Activated CD4-positive, alpha-beta T cell treated with anti-CD3 and anti-CD28 coated beads for 36 hours (primary cell): ENCODE results near the gene CMSS1. TPM values are rescaled to one million over a fixed set of nuclear protein-coding genes. Genes with fewer than 3 reads are reported as not detected.

Experiments
- ATAC-seq: fragments of 200-7000 bp; cut with Tn5 transposase; one replicate; pipeline ENCODE4 v1.10.0; 2021; ENCODE audit warnings: mild to moderate bottlenecking, moderate library complexity
- CTCF ChIA-PET: fragments of 350-600 bp; sonication (Branson Sonifier 250); formaldehyde crosslinking; loops from one replicate; lab custom pipeline; 2021; ENCODE audit warnings: antibody characterized with exemption; lab: Charles Lee
- POLR2A ChIA-PET: fragments of 350-600 bp; sonication (Branson Sonifier 250); formaldehyde crosslinking; loops from one replicate; lab custom pipeline; 2021; ENCODE audit warnings: antibody characterized with exemption, inconsistent platforms; lab: Charles Lee
- DNase-seq: peaks from one replicate; pipeline ENCODE4 v3.0.0-alpha.2; 2020
- H3K27ac Mint-ChIP-seq: one replicate; pipeline ENCODE4 v1.8.0; 2021; ENCODE audit warnings: mixed read lengths
- H3K27me3 Mint-ChIP-seq: one replicate; pipeline ENCODE4 v1.8.0; 2021; ENCODE audit warnings: mixed read lengths
- H3K36me3 Mint-ChIP-seq: one replicate; pipeline ENCODE4 v1.8.0; 2021; ENCODE audit warnings: low read depth, mixed read lengths
- H3K4me1 Mint-ChIP-seq: one replicate; pipeline ENCODE4 v1.8.0; 2021; ENCODE audit warnings: mixed read lengths
- H3K4me3 Mint-ChIP-seq: one replicate; pipeline ENCODE4 v1.8.0; 2021; ENCODE audit warnings: mild to moderate bottlenecking, moderate library complexity, mixed read lengths
- H3K9me3 Mint-ChIP-seq: one replicate; pipeline ENCODE4 v1.8.0; 2021; ENCODE audit warnings: low read depth, mixed read lengths
- intact Hi-C, 2 experiments: fragments of 100-400 bp; cut with DNase I in 1 of 2; cut with micrococcal nuclease in 1 of 2; formaldehyde crosslinking; loops; one replicate each; pipeline versions ENCODE4 v1.14.2 to v1.15.1; 2022 to 2024; cut with DNase I, micrococcal nuclease
- total RNA-seq, 2 experiments: library from RNA; stranded (reverse); gene quantifications; one replicate each; pipeline ENCODE4 v1.2.3, GENCODE V29; 2021

CMSS1 gene
- total RNA-seq, 2 experiments from 2014 or later: 94.0 to 96.3 TPM

DNA sequence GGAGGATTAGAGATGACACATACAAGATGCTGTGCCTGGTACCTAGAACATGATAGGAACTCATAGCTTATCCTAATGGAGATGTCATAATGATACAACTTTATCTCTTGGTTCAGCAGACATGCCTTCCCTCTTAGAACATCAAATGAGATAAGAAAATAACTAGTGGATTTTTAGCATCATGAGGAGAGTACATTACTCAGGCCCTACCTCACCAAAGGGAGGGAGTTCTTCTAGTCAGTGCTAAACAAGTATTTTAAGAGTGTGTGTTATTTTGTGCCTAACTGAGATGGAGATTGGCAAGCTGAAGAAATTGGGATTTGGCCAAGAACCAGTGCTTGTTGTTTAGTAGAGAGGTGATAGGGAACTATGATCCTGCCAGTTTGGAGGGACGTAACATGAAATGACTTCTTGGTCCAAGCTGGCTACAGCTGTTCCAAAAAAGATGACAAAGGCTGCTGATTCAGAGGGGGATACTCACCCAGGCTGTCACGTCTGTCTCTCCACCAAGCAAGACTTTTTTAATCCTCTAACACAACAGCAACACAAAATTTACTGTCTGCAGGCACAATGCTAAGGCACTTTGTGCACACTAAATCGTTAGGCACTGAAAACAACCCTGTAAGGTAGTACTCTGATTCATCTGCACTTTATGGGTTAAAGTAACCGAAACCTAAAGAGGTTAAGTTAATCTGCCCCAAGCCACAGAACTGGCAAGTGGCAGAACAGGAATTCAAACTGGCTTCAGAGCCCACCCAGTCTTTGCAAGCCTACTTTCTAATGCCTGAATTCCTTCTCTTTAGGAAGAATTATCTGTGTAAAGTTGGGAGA is 126.5 kb downstream of the CMSS1 start:
- intact Hi-C loops: no loop called here
- CTCF ChIA-PET: interaction anchor here (0.7 kb wide), 1 partner anchor 14 kb away, joined by 3 read pairs; no protein-coding TSS in a partner anchor
- no peak for ATAC-seq
- Mint-ChIP-seq H3K4me3 (no peak overlapping the region), H3K27ac (no peak overlapping the region), H3K9me3 (no peaks in the 10 kb centered on the region), H3K36me3 (no peaks in the 10 kb centered on the region), H3K27me3 (no peaks in the 10 kb centered on the region), H3K4me1 (no peaks in the 10 kb centered on the region)
- no peak for DNase-seq
- POLR2A ChIA-PET: interaction anchor here (0.7 kb wide), 1 partner anchor 74 kb away, joined by 3 read pairs; no protein-coding TSS in a partner anchor

DNA sequence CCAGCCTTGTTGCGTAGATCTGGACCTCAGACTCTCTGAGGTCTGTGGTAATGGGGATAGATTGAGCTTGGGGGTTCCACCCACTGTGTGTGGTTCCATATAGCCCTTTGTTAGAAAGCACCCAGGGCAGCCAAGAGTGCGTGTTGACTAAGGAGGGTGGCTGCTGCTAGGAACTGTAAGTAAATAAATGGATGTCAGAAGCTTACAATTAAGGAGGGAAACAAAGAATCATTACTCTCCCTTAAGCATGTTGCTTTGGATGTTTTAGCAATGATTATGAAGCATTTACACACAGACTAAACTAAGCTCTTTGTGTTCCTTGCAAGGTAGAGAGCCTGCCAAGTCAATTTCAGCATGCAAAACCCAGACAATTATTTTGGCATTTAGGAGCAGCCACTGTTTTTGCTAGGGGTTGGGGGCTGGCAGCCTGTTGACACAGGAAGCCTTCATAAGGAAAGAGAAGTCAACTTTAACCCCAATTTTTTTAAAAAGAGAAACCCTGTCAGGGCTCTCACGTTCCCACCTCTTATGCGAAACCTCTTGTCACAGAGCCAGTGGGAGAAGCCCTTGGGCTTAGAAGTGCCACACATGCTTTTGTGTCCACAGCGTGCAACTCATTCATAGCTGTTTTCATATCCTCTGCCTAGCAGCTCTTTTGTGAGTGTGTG is 127.8 kb downstream of the CMSS1 start:
- Mint-ChIP-seq H3K4me3 (no peak overlapping the region), H3K36me3 (no peaks in the 10 kb centered on the region), H3K27ac (no peak overlapping the region), H3K4me1 (no peaks in the 10 kb centered on the region), H3K9me3 (no peaks in the 10 kb centered on the region), H3K27me3 (no peaks in the 10 kb centered on the region)
- DNase-seq (no peak), ATAC-seq (no peak)
- CTCF ChIA-PET: interaction anchor here (0.7 kb wide), 1 partner anchor 20 kb away, joined by 3 read pairs; no protein-coding TSS in a partner anchor
- POLR2A ChIA-PET: no interaction called here
- intact Hi-C loops: no loop called here

DNA sequence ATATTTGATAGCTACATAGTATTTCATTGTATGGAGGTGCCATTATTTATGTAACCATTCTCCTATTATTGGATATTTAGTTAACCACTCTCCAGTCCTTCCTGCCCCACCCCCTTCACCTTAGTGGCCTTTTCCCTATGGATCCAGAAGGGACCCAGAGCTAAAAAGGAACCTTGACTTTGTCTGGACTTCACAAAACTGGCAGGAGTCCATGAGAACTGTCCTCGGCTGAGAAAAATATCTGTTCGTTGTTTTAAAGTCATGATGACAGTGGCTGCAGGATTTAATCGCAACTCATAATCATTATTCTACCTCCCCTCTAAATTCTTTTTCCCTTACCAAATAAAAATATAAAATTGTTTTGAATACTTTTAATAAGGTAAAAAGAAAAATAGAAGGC is 129.7 kb downstream of the CMSS1 start:
- no peak overlapping the region for H3K27ac Mint-ChIP-seq
- H3K4me1 Mint-ChIP-seq: no peaks in the 10 kb centered on the region
- DNase-seq (no peak), ATAC-seq (no peak)
- POLR2A ChIA-PET: no interaction called here
- H3K36me3 Mint-ChIP-seq: no peaks in the 10 kb centered on the region
- intact Hi-C loops: no loop called here
- H3K4me3 Mint-ChIP-seq: no peak overlapping the region
- no peaks in the 10 kb centered on the region for H3K27me3 Mint-ChIP-seq
- CTCF ChIA-PET: interaction anchor here (1.1 kb wide), 1 partner anchor 12 kb away, joined by 3 read pairs; no protein-coding TSS in a partner anchor
- no peaks in the 10 kb centered on the region for H3K9me3 Mint-ChIP-seq

DNA sequence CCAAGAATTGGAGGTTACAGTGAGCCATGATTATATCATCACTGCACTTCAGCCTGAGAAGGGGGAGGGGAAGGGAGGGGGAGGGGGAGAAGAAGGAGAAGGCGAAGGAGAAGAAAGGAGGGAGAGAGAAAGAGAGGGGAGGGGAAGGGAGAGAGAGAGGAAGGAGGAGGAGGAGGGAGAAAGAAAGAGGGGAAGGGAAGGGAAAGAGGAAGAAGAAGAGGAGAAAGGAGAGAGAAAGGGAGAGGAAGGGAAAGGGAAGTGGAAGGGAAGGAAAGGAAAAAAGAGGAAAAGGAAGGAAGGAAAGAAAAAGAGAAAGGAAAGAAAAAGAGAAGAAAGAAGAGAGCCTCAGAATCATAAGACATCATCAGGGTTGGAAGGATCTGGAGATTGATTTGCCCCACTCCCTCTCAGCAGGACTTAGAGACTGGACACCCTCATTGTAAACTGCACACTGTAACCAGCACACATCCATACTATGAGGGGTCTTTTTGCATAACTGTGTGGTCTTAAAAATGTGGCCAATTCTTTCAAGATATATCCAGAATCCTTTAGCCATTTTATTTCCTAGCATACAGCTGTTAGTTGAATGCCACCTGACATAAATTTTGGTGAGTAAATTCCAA is 130.9 kb downstream of the CMSS1 start:
- Mint-ChIP-seq H3K27ac (no peak overlapping the region), H3K4me1 (no peaks in the 10 kb centered on the region), H3K4me3 (no peak overlapping the region), H3K27me3 (no peaks in the 10 kb centered on the region), H3K36me3 (no peaks in the 10 kb centered on the region), H3K9me3 (no peaks in the 10 kb centered on the region)
- no peak for ATAC-seq
- ChIA-PET POLR2A (no interaction called here), CTCF (interaction anchor here (0.9 kb wide), 1 partner anchor 308 kb away, joined by 3 read pairs; no protein-coding TSS in a partner anchor)
- intact Hi-C loops: no loop called here
- DNase-seq: no peak

- CTCF ChIA-PET: interaction anchor here (0.7 kb wide), 1 partner anchor 121 kb away, joined by 3 read pairs; no protein-coding TSS in a partner anchor
- POLR2A ChIA-PET: no interaction called here
Observed at GRCh38 chr3:99949956-99950670, 132.5 kb downstream of the CMSS1 start.

GRCh38 chr3:99950921-99951320 is 133.3 kb downstream of the CMSS1 start:
- Mint-ChIP-seq H3K36me3 (no peaks in the 10 kb centered on the region), H3K4me3 (no peak overlapping the region), H3K27ac (no peak overlapping the region), H3K4me1 (no peaks in the 10 kb centered on the region), H3K27me3 (no peaks in the 10 kb centered on the region), H3K9me3 (no peaks in the 10 kb centered on the region)
- DNase-seq: no peak
- ChIA-PET CTCF (interaction anchor here (0.9 kb wide), 1 partner anchor 16 kb away, joined by 3 read pairs; no protein-coding TSS in a partner anchor), POLR2A (no interaction called here)
- no peak for ATAC-seq
- intact Hi-C loops: no loop called here

More at GRCh38 chr3:99949956-99950670, 132.5 kb downstream of the CMSS1 start:
- intact Hi-C loops: no loop called here
- DNase-seq: no peak
- no peak for ATAC-seq
- Mint-ChIP-seq H3K4me3 (no peak overlapping the region), H3K27ac (no peak overlapping the region), H3K27me3 (no peaks in the 10 kb centered on the region), H3K4me1 (no peaks in the 10 kb centered on the region), H3K9me3 (no peaks in the 10 kb centered on the region), H3K36me3 (no peaks in the 10 kb centered on the region)

DNA sequence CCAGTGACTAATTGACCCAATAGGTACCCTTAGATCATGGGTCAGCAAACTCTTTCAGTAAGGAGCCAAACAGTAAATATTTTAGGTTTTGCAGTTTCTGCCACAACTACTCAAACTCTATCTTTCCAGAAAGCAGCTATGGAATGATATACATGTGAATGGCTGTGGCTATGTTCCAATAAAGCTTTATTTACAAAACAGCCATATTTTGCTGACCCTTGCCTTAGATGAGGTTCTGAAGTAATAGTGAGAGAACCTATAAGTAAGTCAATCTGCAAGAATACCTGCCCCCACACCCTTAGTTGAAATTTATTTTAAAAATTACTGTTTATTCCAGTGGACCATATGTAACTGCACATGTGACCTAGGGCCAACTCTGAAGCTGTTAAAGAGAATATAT is 134.0 kb downstream of the CMSS1 start:
- no peaks in the 10 kb centered on the region for H3K9me3 Mint-ChIP-seq
- no peak overlapping the region for H3K27ac Mint-ChIP-seq
- ATAC-seq (no peak), DNase-seq (no peak)
- ChIA-PET POLR2A (no interaction called here), CTCF (interaction anchor here (0.6 to 0.9 kb wide), 2 partner anchors 16 to 247 kb away, joined by 3 read pairs; no protein-coding TSS in a partner anchor)
- no peak overlapping the region for H3K4me3 Mint-ChIP-seq
- H3K4me1 Mint-ChIP-seq: no peaks in the 10 kb centered on the region
- intact Hi-C loops: no loop called here
- no peaks in the 10 kb centered on the region for H3K27me3 Mint-ChIP-seq
- no peaks in the 10 kb centered on the region for H3K36me3 Mint-ChIP-seq

- intact Hi-C loops: no loop called here
- CTCF ChIA-PET: no interaction called here
- H3K4me3 Mint-ChIP-seq: no peak overlapping the region
- no peak for ATAC-seq
- H3K36me3 Mint-ChIP-seq: no peaks in the 10 kb centered on the region
- POLR2A ChIA-PET: no interaction called here
- H3K27ac Mint-ChIP-seq: no peak overlapping the region
- H3K9me3 Mint-ChIP-seq: no peaks in the 10 kb centered on the region
- H3K27me3 Mint-ChIP-seq: no peaks in the 10 kb centered on the region
- H3K4me1 Mint-ChIP-seq: no peaks in the 10 kb centered on the region
- DNase-seq: no peak
Observed at GRCh38 chr3:99952306-99952705, 134.6 kb downstream of the CMSS1 start.

DNA sequence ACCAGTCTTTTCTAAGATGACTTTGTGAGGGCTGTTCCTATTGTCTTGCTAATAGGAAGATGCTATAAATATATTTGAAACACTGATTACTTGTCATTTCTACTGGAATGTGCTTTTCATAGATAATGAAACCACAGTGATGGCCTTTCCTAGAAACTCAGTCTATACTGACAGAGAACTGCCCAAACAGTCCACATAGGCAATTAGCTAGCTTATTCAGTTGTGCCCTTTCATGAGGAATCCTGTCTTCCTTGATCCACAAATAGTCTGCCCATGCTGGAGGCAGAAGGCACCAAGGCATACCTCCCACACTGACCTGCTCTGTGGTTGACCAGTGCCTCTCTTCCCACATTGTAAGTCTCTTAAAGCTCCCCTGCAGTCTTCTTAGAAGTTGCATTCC is 135.9 kb downstream of the CMSS1 start:
- no peak for ATAC-seq
- intact Hi-C loops: no loop called here
- Mint-ChIP-seq H3K27me3 (no peaks in the 10 kb centered on the region), H3K36me3 (no peaks in the 10 kb centered on the region), H3K4me1 (no peaks in the 10 kb centered on the region), H3K27ac (no peak overlapping the region), H3K9me3 (no peaks in the 10 kb centered on the region), H3K4me3 (no peak overlapping the region)
- ChIA-PET POLR2A (no interaction called here), CTCF (no interaction called here)
- no peak for DNase-seq

DNA sequence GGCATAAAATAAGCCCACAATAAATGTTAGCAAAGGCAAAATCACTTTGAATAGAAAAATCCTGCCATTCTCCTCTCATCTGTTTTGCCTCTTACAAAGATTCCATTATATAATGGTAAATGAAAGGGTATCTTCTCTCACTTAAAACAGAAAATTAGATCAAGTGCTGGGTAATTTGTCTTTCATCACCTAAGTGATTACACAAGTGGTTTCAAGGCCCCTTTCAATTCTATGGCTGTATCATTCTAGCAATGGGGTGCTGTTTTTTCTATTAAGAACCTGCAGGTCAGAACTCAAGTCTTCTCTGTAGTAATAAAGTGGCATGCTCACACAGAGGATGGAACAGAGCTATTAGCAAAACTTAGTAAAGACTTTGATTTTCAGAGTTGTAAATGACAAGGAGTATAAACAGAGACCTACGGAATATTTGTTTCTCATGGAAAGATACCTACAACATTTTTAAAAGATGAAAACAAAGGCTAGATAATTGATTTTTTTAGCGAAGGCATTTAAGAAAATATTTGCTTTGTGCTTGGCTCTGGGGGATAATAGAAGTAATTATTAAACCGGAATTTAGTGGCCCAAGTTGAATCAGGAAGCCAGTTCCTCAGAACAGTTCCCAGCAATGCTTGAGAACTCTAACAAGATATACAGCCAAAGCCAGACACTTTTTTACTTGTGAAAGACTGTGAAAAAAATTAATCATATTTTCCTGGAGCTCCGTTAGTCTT is 137.4 kb downstream of the CMSS1 start:
- intact Hi-C loops: no loop called here
- POLR2A ChIA-PET: interaction anchor here (0.6 kb wide), 1 partner anchor 143 kb away, joined by 4 read pairs; no protein-coding TSS in a partner anchor
- Mint-ChIP-seq H3K27me3 (no peaks in the 10 kb centered on the region), H3K27ac (no peak overlapping the region), H3K9me3 (no peaks in the 10 kb centered on the region), H3K36me3 (no peaks in the 10 kb centered on the region), H3K4me1 (no peaks in the 10 kb centered on the region), H3K4me3 (no peak overlapping the region)
- ATAC-seq (no peak), DNase-seq (no peak)
- CTCF ChIA-PET: no interaction called here
